IPS DF 6.9 (cell line): ENCODE measurements around the gene PROSER3.

ENCODE experiments used
- DNase-seq: peaks from one replicate; pipeline ENCODE4 v3.0.0-alpha.2; 2013; ENCODE audit warnings: low read depth, low spot score
- H3K27ac ChIP-seq: one replicate; pipeline ENCODE4 v1.5.1; 2013; ENCODE audit warnings: low read length, control low read depth
- H3K27me3 ChIP-seq: 2 replicates; pipeline ENCODE4 v1.6.1; 2013; ENCODE audit warnings: mild to moderate bottlenecking, low read length; ENCODE audit not compliant: control insufficient read depth, insufficient read depth
- H3K36me3 ChIP-seq: 2 replicates; pipeline ENCODE4 v1.6.1; 2013; ENCODE audit warnings: low read length; ENCODE audit not compliant: control insufficient read depth, insufficient read depth
- H3K4me1 ChIP-seq: 2 replicates; pipeline ENCODE4 v1.6.1; 2013; ENCODE audit warnings: low read length; ENCODE audit not compliant: control insufficient read depth, insufficient read depth
- H3K4me3 ChIP-seq: 2 replicates; pipeline ENCODE4 v1.5.1; 2013; ENCODE audit warnings: mild to moderate bottlenecking, low read length
- H3K9me3 ChIP-seq: 2 replicates; pipeline ENCODE4 v1.6.1; 2013; ENCODE audit warnings: low read length, inconsistent platforms; ENCODE audit not compliant: control insufficient read depth, insufficient read depth
- WGBS: extraction: QIAGEN DNeasy Blood & Tissue Kit; methylation state at CpG from one replicate; pipeline ENCODE4 v1.1.7; 2013; ENCODE audit warnings: mixed read lengths, missing lambda C conversion rate; ENCODE audit not compliant: insufficient read length, insufficient coverage; 5-methylcytosine and 5-hydroxymethylcytosine counted together

The PROSER3 gene

GRCh38 chr19:35787227-35787799 is 29.3 kb downstream of the PROSER3 start:
- Histone ChIP-seq H3K4me1 (peaks cover 5% of the 10 kb centered on the region; the same call in 1 of the 2 replicates), H3K9me3 (no peaks in the 10 kb centered on the region), H3K4me3 (no peak overlapping the region), H3K27me3 (no peaks in the 10 kb centered on the region), H3K27ac (no peak overlapping the region), H3K36me3 (no peaks in the 10 kb centered on the region; the same call in 1 of the 2 replicates)
- no CpG with 5 or more reads among the region's 15 CpGs for WGBS
- DNase-seq, result no peak

- WGBS, result no CpG with 5 or more reads among the region's 12 CpGs
- no peaks in the 10 kb centered on the region for H3K9me3 ChIP-seq
Measured at GRCh38 chr19:35788205-35788960, 30.4 kb downstream of the PROSER3 start.

GRCh38 chr19:35789195-35789977 is 31.4 kb downstream of the PROSER3 start:
- Histone ChIP-seq H3K9me3 (no peaks in the 10 kb centered on the region), H3K4me1 (peaks cover 3% of the 10 kb centered on the region; the same call in 1 of the 2 replicates), H3K27me3 (no peaks in the 10 kb centered on the region), H3K27ac (no peak overlapping the region), H3K36me3 (no peaks in the 10 kb centered on the region; the same call in 1 of the 2 replicates), H3K4me3 (no peak overlapping the region)
- WGBS, result no CpG with 5 or more reads among the region's 11 CpGs
- DNase-seq, result no peak

More at GRCh38 chr19:35788205-35788960, 30.4 kb downstream of the PROSER3 start:
- DNase-seq, result no peak
- Histone ChIP-seq H3K27ac (no peak overlapping the region), H3K27me3 (no peaks in the 10 kb centered on the region), H3K4me1 (peaks cover 3% of the 10 kb centered on the region; the same call in 1 of the 2 replicates), H3K36me3 (no peaks in the 10 kb centered on the region; the same call in 1 of the 2 replicates), H3K4me3 (no peak overlapping the region)

GRCh38 chr19:35789978-35790944 is 32.3 kb downstream of the PROSER3 start:
- Histone ChIP-seq H3K4me1 (peaks cover 3% of the 10 kb centered on the region; the same call in 1 of the 2 replicates), H3K4me3 (no peak overlapping the region), H3K9me3 (no peaks in the 10 kb centered on the region), H3K27me3 (no peaks in the 10 kb centered on the region), H3K27ac (no peak overlapping the region), H3K36me3 (no peaks in the 10 kb centered on the region; the same call in 1 of the 2 replicates)
- DNase-seq, result no peak
- no CpG with 5 or more reads among the region's 19 CpGs for WGBS

- no peaks in the 10 kb centered on the region; the same call in 1 of the 2 replicates for H3K4me1 ChIP-seq
- H3K4me3 ChIP-seq, result no peak overlapping the region
- no peaks in the 10 kb centered on the region for H3K27me3 ChIP-seq
- no CpG with 5 or more reads among the region's 20 CpGs for WGBS
- H3K27ac ChIP-seq, result no peak overlapping the region
- H3K9me3 ChIP-seq, result no peaks in the 10 kb centered on the region
- no peak for DNase-seq
- no peaks in the 10 kb centered on the region; the same call in 1 of the 2 replicates for H3K36me3 ChIP-seq
Measured at GRCh38 chr19:35790981-35791813, 33.2 kb downstream of the PROSER3 start.

GRCh38 chr19:35791814-35792279 is 33.9 kb downstream of the PROSER3 start:
- no CpG with 5 or more reads among the region's 9 CpGs for WGBS
- H3K4me3 ChIP-seq, result no peak overlapping the region
- no peaks in the 10 kb centered on the region; the same call in 1 of the 2 replicates for H3K4me1 ChIP-seq
- H3K27ac ChIP-seq, result no peak overlapping the region
- no peaks in the 10 kb centered on the region; the same call in 1 of the 2 replicates for H3K36me3 ChIP-seq
- H3K9me3 ChIP-seq, result no peaks in the 10 kb centered on the region
- H3K27me3 ChIP-seq, result peaks cover under 1% of the 10 kb centered on the region; the same call in 1 of the 2 replicates
- DNase-seq, result no peak

- H3K4me3 ChIP-seq, result no peak overlapping the region
- H3K27ac ChIP-seq, result no peak overlapping the region
- no peaks in the 10 kb centered on the region for H3K9me3 ChIP-seq
- H3K4me1 ChIP-seq, result no peaks in the 10 kb centered on the region; the same call in 1 of the 2 replicates
- no peaks in the 10 kb centered on the region; the same call in 1 of the 2 replicates for H3K36me3 ChIP-seq
- no peak for DNase-seq
- H3K27me3 ChIP-seq, result peaks cover 2% of the 10 kb centered on the region; the same call in 1 of the 2 replicates
- WGBS, result no CpG with 5 or more reads among the region's 15 CpGs
Measured at GRCh38 chr19:35792312-35792711, 34.3 kb downstream of the PROSER3 start.

GRCh38 chr19:35792888-35793287 is 34.9 kb downstream of the PROSER3 start:
- Histone ChIP-seq H3K27ac (no peak overlapping the region), H3K9me3 (no peaks in the 10 kb centered on the region), H3K4me3 (no peak overlapping the region), H3K27me3 (peaks cover 2% of the 10 kb centered on the region; the same call in 1 of the 2 replicates), H3K4me1 (peaks cover 2% of the 10 kb centered on the region), H3K36me3 (no peaks in the 10 kb centered on the region; the same call in 1 of the 2 replicates)
- no CpG with 5 or more reads among the region's 8 CpGs for WGBS
- DNase-seq, result no peak
